Liver (tissue), 3 donors: ENCODE results near the gene KIF6.

Experiments used
- ATF3 ChIP-seq: IDR thresholded peaks from 2 replicates; pipeline ENCODE4 v1.6.1; 2016; ENCODE audit warnings: antibody characterized with exemption
- CTCF ChIP-seq: fragments of 150-350 bp; IDR thresholded peaks from 2 replicates; pipeline ENCODE4 v1.5.1; 2017; ENCODE audit warnings: improper control_type of control experiment, low read depth, low read length; ENCODE audit not compliant: missing input control
- FOXA1 ChIP-seq: IDR thresholded peaks from 2 replicates; pipeline ENCODE4 v1.6.1; 2016; ENCODE audit warnings: antibody characterized with exemption
- HNF4G ChIP-seq: IDR thresholded peaks from 2 replicates; pipeline ENCODE4 v1.6.1; 2016; ENCODE audit warnings: antibody characterized with exemption
- JUND ChIP-seq, 2 donors: IDR thresholded peaks; 2 replicates each; pipeline ENCODE4 v1.6.1; 2016; ENCODE audit warnings: antibody characterized with exemption in 2 of 2
- MAX ChIP-seq: IDR thresholded peaks from 2 replicates; pipeline ENCODE4 v1.6.1; 2016; ENCODE audit warnings: antibody characterized with exemption
- RAD21 ChIP-seq, 2 donors: IDR thresholded peaks; 2 replicates each; pipeline ENCODE4 v1.6.1; 2016; ENCODE audit warnings: antibody characterized with exemption in 2 of 2, mild to moderate bottlenecking in 2 of 2
- REST ChIP-seq: IDR thresholded peaks from 2 replicates; pipeline ENCODE4 v1.6.1; 2016; ENCODE audit warnings: antibody characterized with exemption, mild to moderate bottlenecking
- RXRA ChIP-seq, 2 donors: IDR thresholded peaks; 2 replicates each; pipeline ENCODE4 v1.6.1; 2017 to 2018; ENCODE audit warnings: antibody characterized with exemption in 2 of 2, mild to moderate bottlenecking in 1 of 2
- SP1 ChIP-seq: IDR thresholded peaks from 2 replicates; pipeline ENCODE4 v1.6.1; 2018; ENCODE audit warnings: antibody characterized with exemption, mild to moderate bottlenecking
- TAF1 ChIP-seq: conservative IDR thresholded peaks from 2 replicates; pipeline ENCODE4 v1.6.1; 2016; ENCODE audit warnings: antibody characterized with exemption, mild to moderate bottlenecking
- YY1 ChIP-seq: IDR thresholded peaks from 2 replicates; pipeline ENCODE4 v1.6.1; 2016; ENCODE audit warnings: antibody characterized with exemption, mild to moderate bottlenecking
- ZBTB33 ChIP-seq: IDR thresholded peaks from 2 replicates; pipeline ENCODE4 v1.6.1; 2016; ENCODE audit warnings: antibody characterized with exemption
- donor health status: healthy.
- donor health status: healthy.

GRCh38 chr6:39625209-39625608 lies 100.0 kb downstream of the KIF6 start:
- TF ChIP-seq CTCF (no peak), ATF3 (no peak), JUND (IDR thresholded peaks at IDR 0.05) (no peak), REST (no peak), ZBTB33 (no peak), MAX (no peak), TAF1 (no peak), HNF4G (no peak), RXRA (IDR thresholded peaks at IDR 0.05) (no peak), SP1 (no peak), FOXA1 (no peak), YY1 (no peak), RAD21 (IDR thresholded peaks at IDR 0.05) (no peak)
